ENCODE data around the gene FKBP5.
"Not testable (repeated sequence)": the region's sequence is repeated elsewhere in the genome, so short reads cannot be mapped to it uniquely, and the experiment has no call there.

Gene FKBP5

DNA sequence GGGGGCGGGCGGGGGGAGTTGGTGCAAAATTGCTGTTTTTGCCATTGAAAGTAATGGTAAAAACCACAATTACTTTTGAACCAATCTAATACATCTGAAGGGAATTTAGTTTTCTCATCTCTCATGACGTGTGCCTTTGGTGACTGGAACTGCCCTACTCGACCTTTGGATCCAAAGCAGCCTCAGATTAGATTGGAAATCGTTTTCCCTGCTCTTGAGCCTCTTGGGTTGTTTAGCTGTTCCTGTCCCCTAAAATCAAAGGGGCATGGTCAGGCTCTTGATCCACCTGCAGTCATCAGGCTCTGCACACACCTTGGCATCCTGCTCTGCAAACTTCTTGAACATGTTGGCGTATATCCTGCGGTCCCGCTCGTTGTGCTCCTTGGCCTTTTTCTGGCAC is 112.0 kb downstream of the FKBP5 start:
- no peak for TF ChIP-seq CTCF (IDR thresholded peaks at IDR 0.05; ENCODE audit: low read depth, low read length)
- no peak for DNase-seq (ENCODE audit: low read depth in 2 of 2)

DNA sequence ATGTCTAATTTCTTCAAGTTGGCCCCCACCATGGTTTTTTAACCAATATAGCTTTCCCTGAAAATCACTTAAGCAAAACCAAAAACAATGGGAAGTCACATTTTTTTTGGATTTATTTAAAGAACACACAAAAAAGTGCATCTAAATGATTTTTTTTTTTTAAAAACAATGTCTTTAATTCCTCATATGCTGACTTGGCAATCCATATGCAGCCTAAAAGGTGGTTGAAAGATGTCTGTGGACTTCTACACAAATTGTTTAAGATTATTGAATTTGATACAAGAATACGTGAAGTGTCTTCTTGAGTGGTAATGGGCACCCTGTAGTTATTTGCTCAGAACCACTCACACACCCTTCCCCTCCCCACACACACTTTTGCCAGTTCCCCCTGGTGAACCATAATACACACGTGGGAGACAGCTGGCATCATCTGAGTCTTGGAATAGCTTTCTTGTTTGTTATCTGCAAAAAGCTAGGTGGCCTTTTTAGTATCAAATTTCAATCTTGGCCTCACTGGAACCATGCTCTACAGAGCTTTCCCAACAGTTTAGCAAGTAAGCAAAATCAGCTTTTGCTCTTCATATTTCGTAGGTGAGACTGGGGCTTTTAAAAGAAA is 115.1 kb downstream of the FKBP5 start:
- no peak for DNase-seq (ENCODE audit: low read depth in 2 of 2)
- no peak for TF ChIP-seq CTCF (IDR thresholded peaks at IDR 0.05; ENCODE audit: low read depth, low read length)
- no peak overlapping the region for H3K4me3 ChIP-seq (replicated peaks in 1 of 2; ENCODE audit: low read depth in 2 of 2, low read length in 2 of 2)

More for the DNA sequence above, 112.0 kb downstream of the FKBP5 start:
- H3K4me3 ChIP-seq (replicated peaks in 1 of 2; ENCODE audit: low read depth in 2 of 2, low read length in 2 of 2) = no peak overlapping the region

DNA sequence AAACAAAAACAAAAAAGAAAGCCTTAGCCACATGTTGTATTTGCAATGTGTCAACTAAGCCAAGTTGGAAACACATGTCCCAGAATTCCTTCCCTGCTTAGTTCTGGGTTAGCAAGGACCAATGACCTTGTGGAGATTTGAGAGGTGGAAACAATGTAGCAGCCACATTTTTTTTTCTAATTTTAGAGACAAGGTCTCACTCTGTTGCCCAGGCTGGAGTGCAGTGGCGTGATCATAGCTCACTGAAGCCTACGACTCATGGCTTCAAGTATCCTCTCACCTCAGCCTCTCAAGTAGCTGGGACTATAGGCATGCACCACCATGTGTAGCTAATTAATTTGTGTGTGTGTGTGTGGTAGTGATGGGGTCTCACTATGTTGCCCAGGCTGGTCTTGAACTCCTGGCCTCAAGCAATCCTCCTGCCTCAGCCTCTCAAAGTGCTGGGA is 117.8 kb downstream of the FKBP5 start:
- not testable (repeated sequence) for DNase-seq (ENCODE audit: low read depth in 2 of 2); H3K4me3 ChIP-seq (replicated peaks in 1 of 2; ENCODE audit: low read depth in 2 of 2, low read length in 2 of 2)

- peak; percentile 66 for TF ChIP-seq CTCF (IDR thresholded peaks at IDR 0.05; ENCODE audit: low read depth, low read length)
- DNase-seq (ENCODE audit: low read depth in 2 of 2) = peak; percentile 62 to 63
- H3K4me3 ChIP-seq (replicated peaks in 1 of 2; ENCODE audit: low read depth in 2 of 2, low read length in 2 of 2) = no peak overlapping the region
Observed at GRCh38 chr6:35569011-35569461, 119.7 kb downstream of the FKBP5 start.

GRCh38 chr6:35566794-35567193 is 121.9 kb downstream of the FKBP5 start:
- no peak for TF ChIP-seq CTCF (IDR thresholded peaks at IDR 0.05; ENCODE audit: low read depth, low read length)
- DNase-seq (ENCODE audit: low read depth in 2 of 2) = no peak
- H3K4me3 ChIP-seq (replicated peaks in 1 of 2; ENCODE audit: low read depth in 2 of 2, low read length in 2 of 2) = no peak overlapping the region

GRCh38 chr6:35564733-35565132 is 124.0 kb downstream of the FKBP5 start:
- no peak for DNase-seq (ENCODE audit: low read depth in 2 of 2)
- TF ChIP-seq CTCF (IDR thresholded peaks at IDR 0.05; ENCODE audit: low read depth, low read length) = no peak
- no peak overlapping the region for H3K4me3 ChIP-seq (replicated peaks in 1 of 2; ENCODE audit: low read depth in 2 of 2, low read length in 2 of 2)

DNA sequence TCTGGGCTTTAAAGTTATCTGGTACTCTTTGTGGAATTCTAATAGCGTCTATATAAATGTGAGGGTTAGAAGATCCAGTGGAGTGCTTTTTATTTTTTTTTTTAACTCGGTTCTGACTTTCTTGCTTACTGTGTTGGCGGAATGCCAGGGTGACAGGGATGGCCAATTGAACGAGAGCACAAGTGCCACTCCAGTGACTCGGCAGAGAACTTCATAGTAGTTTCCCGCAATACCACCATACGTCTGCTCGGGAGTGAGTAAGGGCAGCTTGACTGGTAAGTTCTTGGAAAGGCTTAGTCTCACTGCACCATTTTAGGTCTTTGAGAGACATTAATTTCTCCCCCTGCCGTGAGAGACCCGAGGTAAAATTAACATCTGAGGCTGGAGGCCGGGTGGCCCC is 126.7 kb downstream of the FKBP5 start:
- DNase-seq (ENCODE audit: low read depth in 2 of 2) = peak in 1 of 2 donors; percentile 59
- no peak overlapping the region for H3K4me3 ChIP-seq (replicated peaks in 1 of 2; ENCODE audit: low read depth in 2 of 2, low read length in 2 of 2)
- no peak for TF ChIP-seq CTCF (IDR thresholded peaks at IDR 0.05; ENCODE audit: low read depth, low read length)
